ENCODE data around the gene C19orf81. TPM values are rescaled to one million over a fixed set of nuclear protein-coding genes. Genes with fewer than 3 reads are reported as not detected.

The C19orf81 gene
- 1 to 10 TPM in 1 of 4 donors, not detected in 3; 1.1 TPM for total RNA-seq

DNA sequence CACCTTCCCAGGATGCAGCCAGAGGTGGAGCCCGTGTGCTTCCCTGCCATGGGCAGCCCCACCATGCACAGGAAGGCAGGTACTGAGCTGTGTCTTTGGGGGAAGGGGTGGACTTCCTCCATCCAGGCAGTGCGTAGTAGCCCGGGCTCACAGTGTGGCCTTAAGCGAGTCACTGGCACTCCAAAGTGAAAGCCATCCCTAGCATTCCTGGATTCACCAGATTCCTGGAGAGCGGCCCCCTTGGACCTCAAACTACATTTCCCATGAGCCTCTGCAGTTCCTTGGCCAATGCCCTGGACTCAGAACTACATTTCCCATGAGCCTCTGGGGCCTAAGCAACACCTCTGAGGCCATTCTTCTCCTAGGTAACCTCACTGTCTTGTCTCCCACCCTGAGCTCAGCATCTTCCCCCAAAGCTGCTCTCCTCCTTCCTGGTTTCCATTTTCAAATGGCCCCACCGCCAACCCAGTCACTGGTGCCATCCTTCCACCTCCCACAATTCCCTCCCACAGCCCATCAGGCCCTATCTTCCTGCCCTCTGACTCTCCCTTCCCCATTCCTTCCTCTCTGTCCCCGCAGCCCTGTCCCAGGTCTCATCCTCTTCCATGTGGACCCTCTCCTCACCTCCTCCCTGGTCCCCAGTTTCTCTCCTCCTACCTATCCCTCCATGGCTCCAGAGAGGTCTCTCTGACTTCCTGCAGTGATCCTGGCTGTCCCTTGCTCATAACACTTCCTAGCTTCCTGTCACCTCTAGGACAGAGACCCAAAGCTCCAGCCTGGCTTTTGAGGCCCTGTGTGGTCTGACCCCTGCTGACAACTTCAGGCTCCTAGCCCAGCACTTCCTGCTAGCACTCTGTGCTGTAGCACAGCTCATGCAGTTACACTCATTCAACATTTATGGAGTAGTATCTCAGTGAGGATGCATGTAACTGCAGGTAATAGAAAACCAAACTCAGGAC, at the start of gene C19orf81:
Gene C19orf81, plus strand, starts transcription at position 13 of the 959 bp plus-strand sequence. Its CDS starts 0 bp downstream, at position 13.
- peaks cover 0 to 91% (median 0%) of the 10 kb centered on the region in 4 donors for H3K27me3 ChIP-seq
- 30% methylated on average over 6 of the region's 7 CpGs for WGBS
- H3K9me3 ChIP-seq: peaks cover 0 to 8% (median 5%) of the 10 kb centered on the region in 4 donors
- TF ChIP-seq POLR2A (IDR thresholded peaks at IDR 0.05; ENCODE audit: low read depth) (no peak), EP300 (IDR thresholded peaks at IDR 0.05) (no peak), POLR2AphosphoS5 (IDR thresholded peaks at IDR 0.05) (no peak)
- TF ChIP-seq, protein P1, sequence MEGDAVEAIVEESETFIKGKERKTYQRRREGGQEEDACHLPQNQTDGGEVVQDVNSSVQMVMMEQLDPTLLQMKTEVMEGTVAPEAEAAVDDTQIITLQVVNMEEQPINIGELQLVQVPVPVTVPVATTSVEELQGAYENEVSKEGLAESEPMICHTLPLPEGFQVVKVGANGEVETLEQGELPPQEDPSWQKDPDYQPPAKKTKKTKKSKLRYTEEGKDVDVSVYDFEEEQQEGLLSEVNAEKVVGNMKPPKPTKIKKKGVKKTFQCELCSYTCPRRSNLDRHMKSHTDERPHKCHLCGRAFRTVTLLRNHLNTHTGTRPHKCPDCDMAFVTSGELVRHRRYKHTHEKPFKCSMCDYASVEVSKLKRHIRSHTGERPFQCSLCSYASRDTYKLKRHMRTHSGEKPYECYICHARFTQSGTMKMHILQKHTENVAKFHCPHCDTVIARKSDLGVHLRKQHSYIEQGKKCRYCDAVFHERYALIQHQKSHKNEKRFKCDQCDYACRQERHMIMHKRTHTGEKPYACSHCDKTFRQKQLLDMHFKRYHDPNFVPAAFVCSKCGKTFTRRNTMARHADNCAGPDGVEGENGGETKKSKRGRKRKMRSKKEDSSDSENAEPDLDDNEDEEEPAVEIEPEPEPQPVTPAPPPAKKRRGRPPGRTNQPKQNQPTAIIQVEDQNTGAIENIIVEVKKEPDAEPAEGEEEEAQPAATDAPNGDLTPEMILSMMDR (IDR thresholded peaks at IDR 0.05): no peak
- H3K27ac ChIP-seq (replicated peaks in 1 of 4): no peak within 1 kb of the TSS
- H3K36me3 ChIP-seq: no peaks in the 10 kb centered on the region
- H3K4me3 ChIP-seq: no peak within 1 kb of the TSS
- H3K4me1 ChIP-seq: no peaks in the 10 kb centered on the region
- intact Hi-C loops (cut with DNase I): no loop called here
- DNase-seq (ENCODE audit: extremely low spot score): no peak

DNA sequence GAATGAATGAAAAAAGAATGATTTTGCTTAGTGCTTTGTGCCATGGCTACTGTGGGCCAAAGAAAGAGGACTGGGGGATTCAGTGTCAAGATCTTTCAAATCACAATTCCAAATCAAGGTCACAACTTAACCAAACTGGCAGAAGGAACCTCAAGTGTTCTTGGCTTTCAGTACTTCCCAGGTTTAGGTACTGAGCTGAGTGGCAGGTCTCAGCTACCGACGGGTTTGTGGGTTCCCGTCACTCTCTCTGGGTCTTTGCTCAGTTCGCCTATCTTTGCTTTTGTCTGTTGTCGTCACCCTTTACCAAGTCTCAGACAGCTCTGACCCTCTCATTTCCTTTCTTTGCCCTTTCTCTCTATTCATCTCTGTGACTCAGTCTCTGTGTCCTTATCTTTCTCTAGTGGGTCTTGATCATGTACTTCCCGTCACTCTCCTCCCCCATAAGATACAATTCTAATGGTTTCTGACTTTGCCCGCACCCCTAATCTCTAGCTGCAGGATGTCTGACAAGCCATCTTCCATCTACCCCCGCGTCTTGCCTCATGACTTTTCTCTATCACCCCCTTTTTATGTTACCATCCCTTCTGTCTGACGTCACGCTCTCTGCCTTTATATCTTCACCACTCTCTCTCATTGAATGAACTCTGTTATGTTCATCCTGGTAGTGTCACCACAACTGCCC, 47.7 kb upstream of the C19orf81 start:
- DNase-seq (ENCODE audit: extremely low spot score): no peak
- TF ChIP-seq EP300 (IDR thresholded peaks at IDR 0.05): no peak
- no peak for TF ChIP-seq POLR2A (IDR thresholded peaks at IDR 0.05; ENCODE audit: low read depth)
- TF ChIP-seq, protein P1 (IDR thresholded peaks at IDR 0.05): no peak
- no peak for TF ChIP-seq POLR2AphosphoS5 (IDR thresholded peaks at IDR 0.05)
- peaks cover 0 to 70% (median 6%) of the 10 kb centered on the region in 4 donors for H3K27me3 ChIP-seq
- 76% methylated on average over 11 of the region's 11 CpGs for WGBS
- peaks cover 0 to 5% (median 0%) of the 10 kb centered on the region in 4 donors for H3K4me1 ChIP-seq
- no peak overlapping the region for H3K4me3 ChIP-seq
- no peaks in the 10 kb centered on the region for H3K36me3 ChIP-seq
- intact Hi-C loops (cut with DNase I): no loop called here
- no peaks in the 10 kb centered on the region for H3K9me3 ChIP-seq
- H3K27ac ChIP-seq (replicated peaks in 1 of 4): no peak overlapping the region

DNA sequence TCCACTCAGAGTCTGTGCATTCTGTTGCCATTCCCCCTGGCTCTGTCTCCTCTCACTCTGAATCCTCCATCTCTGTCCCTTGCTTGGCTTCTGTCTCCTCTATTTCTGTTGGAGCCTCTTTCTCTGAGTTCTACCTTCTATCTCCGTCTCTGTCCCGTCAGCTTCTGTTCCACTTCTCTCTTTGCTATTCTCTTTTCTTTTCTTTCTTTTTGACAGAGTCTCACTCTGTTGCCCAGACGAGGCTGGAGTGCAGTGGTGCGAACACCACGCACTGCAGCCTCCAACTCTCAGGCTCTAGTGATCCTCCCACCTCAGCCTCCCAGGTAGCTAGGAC, 47.2 kb upstream of the C19orf81 start:
- TF ChIP-seq POLR2A (IDR thresholded peaks at IDR 0.05; ENCODE audit: low read depth): no peak
- TF ChIP-seq EP300 (IDR thresholded peaks at IDR 0.05): no peak
- TF ChIP-seq POLR2AphosphoS5 (IDR thresholded peaks at IDR 0.05): no peak
- TF ChIP-seq, protein P1 (IDR thresholded peaks at IDR 0.05): no peak
- Histone ChIP-seq H3K27me3 (peaks cover 0 to 72% (median 6%) of the 10 kb centered on the region in 4 donors), H3K9me3 (no peaks in the 10 kb centered on the region), H3K4me3 (no peak overlapping the region), H3K36me3 (no peaks in the 10 kb centered on the region), H3K4me1 (peaks cover 0 to 5% (median 0%) of the 10 kb centered on the region in 4 donors), H3K27ac (replicated peaks in 1 of 4) (no peak overlapping the region)
- no peak for DNase-seq (ENCODE audit: extremely low spot score)
- 83% methylated on average over 5 of the region's 5 CpGs for WGBS
- intact Hi-C loops (cut with DNase I): no loop called here

DNA sequence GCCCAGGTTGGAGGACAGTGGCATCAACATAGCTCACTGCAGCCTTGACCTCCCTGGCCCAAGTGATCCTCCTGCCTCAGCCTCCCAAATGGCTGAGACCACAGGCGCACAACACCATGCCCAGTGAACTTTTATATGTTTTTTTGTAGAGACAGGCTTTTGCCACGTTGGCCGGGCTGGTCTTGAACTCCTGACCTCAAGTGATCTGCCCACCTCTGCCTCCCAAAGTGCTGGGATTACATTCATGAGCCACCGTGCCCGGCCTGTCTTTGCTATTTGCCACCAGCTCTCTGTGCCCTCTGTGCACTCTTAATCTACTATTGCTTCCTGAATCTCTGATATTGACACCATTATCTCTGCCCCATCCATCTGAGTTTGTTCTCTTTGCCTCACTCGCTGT, 46.7 kb upstream of the C19orf81 start:
- no peak overlapping the region for H3K4me3 ChIP-seq
- no peaks in the 10 kb centered on the region for H3K36me3 ChIP-seq
- H3K9me3 ChIP-seq: no peaks in the 10 kb centered on the region
- intact Hi-C loops (cut with DNase I): no loop called here
- H3K27me3 ChIP-seq: peaks cover 0 to 76% (median 6%) of the 10 kb centered on the region in 4 donors
- no peak overlapping the region for H3K27ac ChIP-seq (replicated peaks in 1 of 4)
- H3K4me1 ChIP-seq: peaks cover 0 to 8% (median 1%) of the 10 kb centered on the region in 4 donors
- WGBS: 87% methylated on average over 6 of the region's 6 CpGs
- TF ChIP-seq, protein P1 (IDR thresholded peaks at IDR 0.05): no peak
- TF ChIP-seq POLR2AphosphoS5 (IDR thresholded peaks at IDR 0.05): no peak
- TF ChIP-seq POLR2A (IDR thresholded peaks at IDR 0.05; ENCODE audit: low read depth): no peak
- no peak for TF ChIP-seq EP300 (IDR thresholded peaks at IDR 0.05)
- no peak for DNase-seq (ENCODE audit: extremely low spot score)

Measured in esophagus muscularis mucosa (tissue), 4 donors.